ENCODE data around the gene TENM4. TPM values are rescaled to one million over a fixed set of nuclear protein-coding genes. Genes with fewer than 3 reads are reported as not detected.

TENM4 gene
- polyA plus RNA-seq, 1 of the 3 experiments (the other 2 are of a cell fraction): 16.7 TPM

DNA sequence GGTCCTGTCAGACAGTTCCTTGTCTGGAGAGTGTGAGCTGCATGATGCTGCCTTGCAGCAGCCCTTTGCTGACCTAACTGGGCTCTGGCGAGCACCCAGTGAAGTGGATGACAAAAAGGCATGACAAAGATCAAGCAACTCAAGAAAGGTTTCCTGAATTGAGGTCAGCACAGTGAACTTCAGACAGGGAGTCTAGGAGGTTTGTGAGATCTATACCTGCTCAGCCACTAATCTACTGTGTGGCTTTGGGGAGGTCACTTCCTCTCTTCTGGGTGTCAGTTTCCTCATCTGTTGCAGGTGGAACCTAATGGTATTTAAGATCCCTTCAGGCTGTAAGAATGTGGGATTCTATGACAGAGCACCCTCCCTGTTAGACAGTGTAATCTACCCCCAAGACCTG, 652.3 kb downstream of the TENM4 start:
- ChIA-PET CTCF (interaction anchor here (1.0 to 4.6 kb wide), 2 partner anchors 10 to 143 kb away, joined by 4 to 32 read pairs; no protein-coding TSS in a partner anchor), POLR2A (no interaction called here)
- Histone ChIP-seq H3K36me3 (replicated peaks in 1 of 2; ENCODE audit: control insufficient read depth in 1 of 2, insufficient read depth in 2 of 2, low read length in 1 of 2) (peaks cover 0 to 25% of the 10 kb centered on the region in 2 experiments), H2AFZ (ENCODE audit: low read depth) (no peak overlapping the region), H3K27ac (ENCODE audit: low read depth in 2 of 2, low read length in 1 of 2) (peak overlapping the region in 1 of 2 experiments; percentile 43; a peak in 2 of 4 replicates), H3K79me2 (ENCODE audit: insufficient read depth) (no peaks in the 10 kb centered on the region), H3K9ac (no peak overlapping the region), H3F3A (replicated peaks; ENCODE audit: insufficient read depth) (peaks cover 15% of the 10 kb centered on the region), H3K9me3 (no peaks in the 10 kb centered on the region), H3K4me2 (no peak overlapping the region), H3K27me3 (ENCODE audit: insufficient read depth) (no peaks in the 10 kb centered on the region), H3K4me3 (ENCODE audit: low read depth in 2 of 2, low read length in 1 of 2) (no peak overlapping the region), H4K20me1 (ENCODE audit: insufficient read depth) (no peaks in the 10 kb centered on the region), H3K4me1 (ENCODE audit: control insufficient read depth in 1 of 2, insufficient read depth in 2 of 2, low read depth in 1 of 2, low read length in 1 of 2) (peaks cover 9 to 31% of the 10 kb centered on the region in 2 experiments; a peak in 3 of 4 replicates), H3K9me2 (no peaks in the 10 kb centered on the region)
- 88% methylated on average over 1 of the region's 1 CpG for WGBS (ENCODE audit: low lambda C conversion rate)
- TF ChIP-seq POLR2AphosphoS5 (IDR thresholded peaks at IDR 0.05; ENCODE audit: low read depth, low read length) (no peak), NFIC (IDR thresholded peaks at IDR 0.05; ENCODE audit: borderline replicate concordance) (no peak), FOXM1 (IDR thresholded peaks at IDR 0.05; ENCODE audit: low read depth) (no peak), TCF12 (IDR thresholded peaks at IDR 0.05) (no peak), SMC3 (IDR thresholded peaks at IDR 0.05; ENCODE audit: low read depth, low read length) (no peak), EZH2phosphoT487 (IDR thresholded peaks at IDR 0.05; ENCODE audit: borderline replicate concordance, low read depth) (no peak), CHD2 (IDR thresholded peaks at IDR 0.05; ENCODE audit: low read length, partially characterized antibody) (no peak), FOXJ3 (CRISPR knock-in tag; IDR thresholded peaks at IDR 0.05) (no peak), EP300 (IDR thresholded peaks at IDR 0.05; ENCODE audit: borderline replicate concordance in 1 of 2, low read depth in 1 of 2, low read length in 1 of 2) (no peak), GATA2 (CRISPR knock-in tag; IDR thresholded peaks at IDR 0.05) (no peak), RAD21 (IDR thresholded peaks at IDR 0.05; ENCODE audit: low read length) (no peak), YY1 (IDR thresholded peaks at IDR 0.05; ENCODE audit: low read depth) (no peak), GABPA (IDR thresholded peaks at IDR 0.05; ENCODE audit: low read depth) (no peak), RCOR1 (IDR thresholded peaks at IDR 0.05; ENCODE audit: low read length) (no peak)
- TF ChIP-seq, protein P1, sequence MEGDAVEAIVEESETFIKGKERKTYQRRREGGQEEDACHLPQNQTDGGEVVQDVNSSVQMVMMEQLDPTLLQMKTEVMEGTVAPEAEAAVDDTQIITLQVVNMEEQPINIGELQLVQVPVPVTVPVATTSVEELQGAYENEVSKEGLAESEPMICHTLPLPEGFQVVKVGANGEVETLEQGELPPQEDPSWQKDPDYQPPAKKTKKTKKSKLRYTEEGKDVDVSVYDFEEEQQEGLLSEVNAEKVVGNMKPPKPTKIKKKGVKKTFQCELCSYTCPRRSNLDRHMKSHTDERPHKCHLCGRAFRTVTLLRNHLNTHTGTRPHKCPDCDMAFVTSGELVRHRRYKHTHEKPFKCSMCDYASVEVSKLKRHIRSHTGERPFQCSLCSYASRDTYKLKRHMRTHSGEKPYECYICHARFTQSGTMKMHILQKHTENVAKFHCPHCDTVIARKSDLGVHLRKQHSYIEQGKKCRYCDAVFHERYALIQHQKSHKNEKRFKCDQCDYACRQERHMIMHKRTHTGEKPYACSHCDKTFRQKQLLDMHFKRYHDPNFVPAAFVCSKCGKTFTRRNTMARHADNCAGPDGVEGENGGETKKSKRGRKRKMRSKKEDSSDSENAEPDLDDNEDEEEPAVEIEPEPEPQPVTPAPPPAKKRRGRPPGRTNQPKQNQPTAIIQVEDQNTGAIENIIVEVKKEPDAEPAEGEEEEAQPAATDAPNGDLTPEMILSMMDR (IDR thresholded peaks at IDR 0.05): no peak
- TF ChIP-seq, protein P2, sequence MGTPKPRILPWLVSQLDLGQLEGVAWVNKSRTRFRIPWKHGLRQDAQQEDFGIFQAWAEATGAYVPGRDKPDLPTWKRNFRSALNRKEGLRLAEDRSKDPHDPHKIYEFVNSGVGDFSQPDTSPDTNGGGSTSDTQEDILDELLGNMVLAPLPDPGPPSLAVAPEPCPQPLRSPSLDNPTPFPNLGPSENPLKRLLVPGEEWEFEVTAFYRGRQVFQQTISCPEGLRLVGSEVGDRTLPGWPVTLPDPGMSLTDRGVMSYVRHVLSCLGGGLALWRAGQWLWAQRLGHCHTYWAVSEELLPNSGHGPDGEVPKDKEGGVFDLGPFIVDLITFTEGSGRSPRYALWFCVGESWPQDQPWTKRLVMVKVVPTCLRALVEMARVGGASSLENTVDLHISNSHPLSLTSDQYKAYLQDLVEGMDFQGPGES (IDR thresholded peaks at IDR 0.05; ENCODE audit: low read depth, low read length): no peak
- TF ChIP-seq, protein P3, sequence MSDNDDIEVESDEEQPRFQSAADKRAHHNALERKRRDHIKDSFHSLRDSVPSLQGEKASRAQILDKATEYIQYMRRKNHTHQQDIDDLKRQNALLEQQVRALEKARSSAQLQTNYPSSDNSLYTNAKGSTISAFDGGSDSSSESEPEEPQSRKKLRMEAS (IDR thresholded peaks at IDR 0.05; ENCODE audit: low read depth): no peak
- TF ChIP-seq, protein P4, sequence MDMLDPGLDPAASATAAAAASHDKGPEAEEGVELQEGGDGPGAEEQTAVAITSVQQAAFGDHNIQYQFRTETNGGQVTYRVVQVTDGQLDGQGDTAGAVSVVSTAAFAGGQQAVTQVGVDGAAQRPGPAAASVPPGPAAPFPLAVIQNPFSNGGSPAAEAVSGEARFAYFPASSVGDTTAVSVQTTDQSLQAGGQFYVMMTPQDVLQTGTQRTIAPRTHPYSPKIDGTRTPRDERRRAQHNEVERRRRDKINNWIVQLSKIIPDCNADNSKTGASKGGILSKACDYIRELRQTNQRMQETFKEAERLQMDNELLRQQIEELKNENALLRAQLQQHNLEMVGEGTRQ (IDR thresholded peaks at IDR 0.05; ENCODE audit: borderline replicate concordance, low read depth, low read length): no peak
- TF ChIP-seq, protein P5, sequence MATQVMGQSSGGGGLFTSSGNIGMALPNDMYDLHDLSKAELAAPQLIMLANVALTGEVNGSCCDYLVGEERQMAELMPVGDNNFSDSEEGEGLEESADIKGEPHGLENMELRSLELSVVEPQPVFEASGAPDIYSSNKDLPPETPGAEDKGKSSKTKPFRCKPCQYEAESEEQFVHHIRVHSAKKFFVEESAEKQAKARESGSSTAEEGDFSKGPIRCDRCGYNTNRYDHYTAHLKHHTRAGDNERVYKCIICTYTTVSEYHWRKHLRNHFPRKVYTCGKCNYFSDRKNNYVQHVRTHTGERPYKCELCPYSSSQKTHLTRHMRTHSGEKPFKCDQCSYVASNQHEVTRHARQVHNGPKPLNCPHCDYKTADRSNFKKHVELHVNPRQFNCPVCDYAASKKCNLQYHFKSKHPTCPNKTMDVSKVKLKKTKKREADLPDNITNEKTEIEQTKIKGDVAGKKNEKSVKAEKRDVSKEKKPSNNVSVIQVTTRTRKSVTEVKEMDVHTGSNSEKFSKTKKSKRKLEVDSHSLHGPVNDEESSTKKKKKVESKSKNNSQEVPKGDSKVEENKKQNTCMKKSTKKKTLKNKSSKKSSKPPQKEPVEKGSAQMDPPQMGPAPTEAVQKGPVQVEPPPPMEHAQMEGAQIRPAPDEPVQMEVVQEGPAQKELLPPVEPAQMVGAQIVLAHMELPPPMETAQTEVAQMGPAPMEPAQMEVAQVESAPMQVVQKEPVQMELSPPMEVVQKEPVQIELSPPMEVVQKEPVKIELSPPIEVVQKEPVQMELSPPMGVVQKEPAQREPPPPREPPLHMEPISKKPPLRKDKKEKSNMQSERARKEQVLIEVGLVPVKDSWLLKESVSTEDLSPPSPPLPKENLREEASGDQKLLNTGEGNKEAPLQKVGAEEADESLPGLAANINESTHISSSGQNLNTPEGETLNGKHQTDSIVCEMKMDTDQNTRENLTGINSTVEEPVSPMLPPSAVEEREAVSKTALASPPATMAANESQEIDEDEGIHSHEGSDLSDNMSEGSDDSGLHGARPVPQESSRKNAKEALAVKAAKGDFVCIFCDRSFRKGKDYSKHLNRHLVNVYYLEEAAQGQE (IDR thresholded peaks at IDR 0.05; ENCODE audit: low read depth, low read length): no peak
- TF ChIP-seq, protein P6, sequence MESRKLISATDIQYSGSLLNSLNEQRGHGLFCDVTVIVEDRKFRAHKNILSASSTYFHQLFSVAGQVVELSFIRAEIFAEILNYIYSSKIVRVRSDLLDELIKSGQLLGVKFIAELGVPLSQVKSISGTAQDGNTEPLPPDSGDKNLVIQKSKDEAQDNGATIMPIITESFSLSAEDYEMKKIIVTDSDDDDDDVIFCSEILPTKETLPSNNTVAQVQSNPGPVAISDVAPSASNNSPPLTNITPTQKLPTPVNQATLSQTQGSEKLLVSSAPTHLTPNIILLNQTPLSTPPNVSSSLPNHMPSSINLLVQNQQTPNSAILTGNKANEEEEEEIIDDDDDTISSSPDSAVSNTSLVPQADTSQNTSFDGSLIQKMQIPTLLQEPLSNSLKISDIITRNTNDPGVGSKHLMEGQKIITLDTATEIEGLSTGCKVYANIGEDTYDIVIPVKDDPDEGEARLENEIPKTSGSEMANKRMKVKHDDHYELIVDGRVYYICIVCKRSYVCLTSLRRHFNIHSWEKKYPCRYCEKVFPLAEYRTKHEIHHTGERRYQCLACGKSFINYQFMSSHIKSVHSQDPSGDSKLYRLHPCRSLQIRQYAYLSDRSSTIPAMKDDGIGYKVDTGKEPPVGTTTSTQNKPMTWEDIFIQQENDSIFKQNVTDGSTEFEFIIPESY (IDR thresholded peaks at IDR 0.05; ENCODE audit: borderline replicate concordance, low read depth): no peak
- DNase-seq: no peak

Data from SK-N-SH (cell line).